Esophagus squamous epithelium (tissue), 5 donors: Measurements from ENCODE around the gene TMEM72. TPM values are rescaled to one million over a fixed set of nuclear protein-coding genes. Genes with fewer than 3 reads are reported as not detected.

Source experiments
- DNase-seq: peaks from one replicate; lab custom pipeline; 2025; lab: John Stamatoyannopoulos, UW
- H3K27ac ChIP-seq, 4 donors: fragments of 200-600 bp; sonication (generic); one replicate each; pipeline ENCODE4 v1.5.1; 2016 to 2019; ENCODE audit warnings: mild to moderate bottlenecking in 1 of 4
- H3K27me3 ChIP-seq, 4 donors: fragments of 200-600 bp; sonication (generic); 1 replicate in 3 of 4; 2 replicates in 1 of 4; pipeline versions ENCODE4 v1.5.1 to v1.6.0; 2017 to 2021; ENCODE audit warnings: antibody characterized with exemption in 1 of 4
- H3K36me3 ChIP-seq, 3 donors: fragments of 200-600 bp; sonication (generic); one replicate each; pipeline ENCODE4 v1.5.1; 2016 to 2019
- H3K4me1 ChIP-seq, 3 donors: fragments of 200-600 bp; sonication (generic); one replicate each; pipeline ENCODE4 v1.5.1; 2017 to 2019
- H3K4me3 ChIP-seq, 4 donors: fragments of 200-600 bp; sonication (generic); 1 replicate in 3 of 4; 2 replicates in 1 of 4; pipeline ENCODE4 v1.5.1; 2016 to 2019; ENCODE audit warnings: mild to moderate bottlenecking in 2 of 4, moderate library complexity in 1 of 4
- H3K9me3 ChIP-seq, 3 donors: fragments of 200-600 bp; sonication (generic); one replicate each; pipeline ENCODE4 v1.5.1; 2016 to 2019
- POLR2A ChIP-seq, 4 donors: fragments of 450-650 bp; IDR thresholded peaks; one replicate each; pipeline ENCODE4 v1.6.1; 2017; ENCODE audit warnings: antibody characterized with exemption in 4 of 4, mild to moderate bottlenecking in 4 of 4, moderate library complexity in 3 of 4
- WGBS, 2 donors: methylation state at CpG; one replicate each; pipeline ENCODE4 v1.1.5; 2018; 5-methylcytosine and 5-hydroxymethylcytosine counted together
- intact Hi-C: fragments of 100-400 bp; cut with DNase I; formaldehyde crosslinking; loops from one replicate; pipeline ENCODE4 v1.15.0; 2022
- total RNA-seq, 4 donors: library from RNA; depleted of rRNA; stranded (reverse); fragments of >200 nt; gene quantifications; one replicate each; pipeline ENCODE4 v1.1.0, GENCODE V29; 2016
- TF ChIP-seq, protein P1 (sequence below), 6 experiments: fragments of 450-650 bp in 4 of 6; fragments of 200-600 bp in 2 of 6; sonication (generic) in 2 of 6; IDR thresholded peaks; one replicate each; pipeline ENCODE4 v1.5.1; 2016 to 2019; ENCODE audit warnings: antibody characterized with exemption in 6 of 6, mild to moderate bottlenecking in 4 of 6, moderate library complexity in 4 of 6
- donor health status: DM: yes; HTN: yes; CAD: no.

TMEM72 gene
- total RNA-seq, 4 donors from 2014 or later = not detected

DNA sequence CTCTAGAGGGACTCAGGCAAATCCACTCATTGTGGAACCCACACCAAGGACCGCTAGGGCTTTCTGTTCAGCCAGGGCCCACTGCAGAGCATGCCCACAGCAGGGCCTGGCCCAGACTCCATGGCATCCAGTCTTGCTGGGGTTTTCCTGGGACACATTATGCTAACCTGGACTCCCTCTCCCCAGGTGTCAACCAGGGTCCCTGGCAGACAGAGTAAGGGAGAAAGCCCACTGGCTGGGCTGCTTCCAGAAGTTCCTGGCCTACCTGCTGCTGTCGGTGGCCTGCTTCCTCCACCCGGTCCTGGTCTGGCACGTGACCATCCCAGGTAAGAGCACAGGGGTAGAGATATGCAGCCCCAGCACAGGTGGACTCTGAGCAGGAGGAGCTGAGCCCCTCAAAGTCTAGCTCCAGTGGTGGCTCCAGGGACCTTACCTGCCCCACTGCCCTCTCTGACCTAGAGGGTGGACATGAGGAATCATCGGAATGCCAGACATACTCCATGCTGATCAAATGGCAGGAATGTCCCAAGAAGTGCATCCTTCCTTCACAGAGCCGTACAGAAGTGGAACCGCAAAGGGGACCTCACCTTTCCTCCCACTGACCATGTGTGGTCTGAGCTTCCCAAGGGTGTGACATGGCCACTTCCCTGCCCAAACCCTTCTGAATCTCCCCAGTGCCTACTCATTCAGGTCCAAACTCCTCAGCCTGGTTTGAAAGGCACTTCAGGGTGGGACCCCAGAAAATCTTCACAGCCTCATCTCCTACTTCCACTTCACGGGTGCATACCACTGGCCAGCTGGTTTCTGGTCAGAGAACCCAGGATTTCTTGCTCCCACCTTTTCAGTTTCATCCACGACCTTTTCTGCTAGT lies 22.5 kb downstream of the TMEM72 start:
- Histone ChIP-seq H3K27ac (no peak overlapping the region), H3K4me3 (no peak overlapping the region), H3K4me1 (peaks cover 0 to 25% (median 10%) of the 10 kb centered on the region in 3 donors), H3K36me3 (no peaks in the 10 kb centered on the region), H3K27me3 (no peaks in the 10 kb centered on the region), H3K9me3 (no peaks in the 10 kb centered on the region)
- intact Hi-C loops = loop anchor here (5.0 kb wide), 1 partner anchor 39 kb away; no protein-coding TSS in a partner anchor
- TF ChIP-seq POLR2A (IDR thresholded peaks at IDR 0.05) = no peak
- TF ChIP-seq, protein P1, sequence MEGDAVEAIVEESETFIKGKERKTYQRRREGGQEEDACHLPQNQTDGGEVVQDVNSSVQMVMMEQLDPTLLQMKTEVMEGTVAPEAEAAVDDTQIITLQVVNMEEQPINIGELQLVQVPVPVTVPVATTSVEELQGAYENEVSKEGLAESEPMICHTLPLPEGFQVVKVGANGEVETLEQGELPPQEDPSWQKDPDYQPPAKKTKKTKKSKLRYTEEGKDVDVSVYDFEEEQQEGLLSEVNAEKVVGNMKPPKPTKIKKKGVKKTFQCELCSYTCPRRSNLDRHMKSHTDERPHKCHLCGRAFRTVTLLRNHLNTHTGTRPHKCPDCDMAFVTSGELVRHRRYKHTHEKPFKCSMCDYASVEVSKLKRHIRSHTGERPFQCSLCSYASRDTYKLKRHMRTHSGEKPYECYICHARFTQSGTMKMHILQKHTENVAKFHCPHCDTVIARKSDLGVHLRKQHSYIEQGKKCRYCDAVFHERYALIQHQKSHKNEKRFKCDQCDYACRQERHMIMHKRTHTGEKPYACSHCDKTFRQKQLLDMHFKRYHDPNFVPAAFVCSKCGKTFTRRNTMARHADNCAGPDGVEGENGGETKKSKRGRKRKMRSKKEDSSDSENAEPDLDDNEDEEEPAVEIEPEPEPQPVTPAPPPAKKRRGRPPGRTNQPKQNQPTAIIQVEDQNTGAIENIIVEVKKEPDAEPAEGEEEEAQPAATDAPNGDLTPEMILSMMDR (IDR thresholded peaks at IDR 0.05) = no peak
- WGBS, 2 donors = 68 to 74% methylated on average over 3 to 5 of the region's 9 CpGs
- DNase-seq = no peak

DNA sequence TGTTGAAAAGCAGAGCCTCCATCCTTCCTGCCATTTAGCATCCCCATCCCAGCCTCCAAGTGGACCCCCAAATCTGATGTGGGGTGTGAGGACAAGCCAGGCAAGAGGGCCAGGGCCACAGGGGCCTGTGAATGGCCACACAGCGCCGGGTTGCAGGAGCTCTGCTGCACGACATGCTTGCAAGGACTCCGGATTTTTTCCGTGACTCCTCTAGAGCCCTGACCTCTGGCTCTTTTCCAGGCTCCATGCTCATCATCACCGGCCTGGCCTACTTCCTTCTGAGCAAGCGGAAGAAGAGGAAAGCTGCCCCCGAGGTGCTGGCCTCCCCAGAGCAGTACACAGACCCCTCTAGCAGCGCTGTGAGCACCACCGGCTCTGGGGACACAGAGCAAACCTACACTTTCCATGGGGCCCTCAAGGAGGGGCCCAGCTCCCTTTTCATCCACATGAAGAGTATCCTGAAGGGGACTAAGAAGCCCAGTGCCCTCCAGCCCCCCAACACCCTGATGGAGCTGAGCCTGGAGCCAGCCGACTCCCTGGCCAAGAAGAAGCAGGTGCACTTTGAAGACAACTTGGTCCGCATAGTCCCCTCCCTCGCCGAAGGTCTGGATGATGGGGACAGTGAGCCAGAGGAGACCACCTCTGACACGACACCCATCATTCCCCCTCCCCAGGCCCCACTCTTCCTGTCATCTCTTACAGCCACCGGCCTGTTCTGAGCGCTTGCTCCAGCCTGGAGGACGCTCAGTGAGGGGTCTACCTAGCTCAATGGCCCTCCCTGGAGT lies 23.5 kb downstream of the TMEM72 start:
- Histone ChIP-seq H3K27ac (peak overlapping the region in 2 of 4 donors; percentile 25 to 43), H3K4me3 (no peak overlapping the region), H3K4me1 (peaks cover 0 to 25% (median 10%) of the 10 kb centered on the region in 3 donors), H3K27me3 (no peaks in the 10 kb centered on the region), H3K9me3 (no peaks in the 10 kb centered on the region), H3K36me3 (no peaks in the 10 kb centered on the region)
- intact Hi-C loops = loop anchor here (5.0 kb wide), 1 partner anchor 38 kb away; no protein-coding TSS in a partner anchor
- no peak for TF ChIP-seq POLR2A (IDR thresholded peaks at IDR 0.05)
- TF ChIP-seq, protein P1 (IDR thresholded peaks at IDR 0.05) = no peak
- no peak for DNase-seq
- WGBS, 2 donors = 82 to 91% methylated on average over 13 to 14 of the region's 18 CpGs

DNA sequence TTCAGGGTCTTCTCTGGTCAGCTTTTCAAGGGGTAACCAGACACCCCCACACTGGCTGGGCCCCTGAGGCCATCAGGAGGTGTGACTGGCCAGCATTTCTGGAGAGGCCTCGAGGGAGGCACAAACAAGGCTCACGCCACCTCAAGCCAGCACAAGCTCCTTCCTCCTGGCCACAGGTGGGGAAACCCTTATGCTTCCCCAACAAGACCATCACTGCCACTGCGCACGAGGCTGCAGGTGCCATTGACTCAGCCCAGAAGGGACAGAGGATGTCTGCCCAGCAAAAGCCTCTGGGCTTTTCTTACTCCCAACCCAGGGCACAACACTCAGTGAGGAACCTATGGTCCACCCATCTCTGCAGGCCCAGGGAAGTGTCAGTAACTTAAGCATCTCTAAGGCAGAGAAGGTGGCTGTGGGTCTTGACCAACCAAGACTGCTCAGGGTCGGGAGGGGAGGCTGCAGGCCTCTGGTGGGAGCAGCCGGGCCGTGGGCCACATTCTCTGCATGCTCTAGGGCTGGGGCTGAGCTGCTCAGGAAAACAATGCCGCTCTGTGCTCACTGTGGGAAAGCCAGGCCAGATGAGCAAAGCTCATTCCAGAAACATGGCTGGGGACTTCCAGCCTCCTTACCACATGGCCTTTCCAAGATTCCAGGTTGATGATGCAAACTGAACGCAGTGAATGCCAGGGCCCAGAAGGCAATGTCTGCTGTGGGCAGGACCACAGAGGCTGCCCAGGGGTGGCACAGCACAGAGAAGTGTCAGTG lies 24.2 kb downstream of the TMEM72 start:
- H3K4me3 ChIP-seq = no peak overlapping the region
- H3K4me1 ChIP-seq = peaks cover 0 to 25% (median 10%) of the 10 kb centered on the region in 3 donors
- no peaks in the 10 kb centered on the region for H3K27me3 ChIP-seq
- no peak for DNase-seq
- no peaks in the 10 kb centered on the region for H3K9me3 ChIP-seq
- 13 to 54% methylated on average over 1 to 4 of the region's 9 CpGs for WGBS, 2 donors
- peak overlapping the region in 2 of 4 donors; percentile 39 to 43 for H3K27ac ChIP-seq
- no peaks in the 10 kb centered on the region for H3K36me3 ChIP-seq
- intact Hi-C loops = no loop called here
- TF ChIP-seq POLR2A (IDR thresholded peaks at IDR 0.05) = no peak
- TF ChIP-seq, protein P1 (IDR thresholded peaks at IDR 0.05) = no peak

DNA sequence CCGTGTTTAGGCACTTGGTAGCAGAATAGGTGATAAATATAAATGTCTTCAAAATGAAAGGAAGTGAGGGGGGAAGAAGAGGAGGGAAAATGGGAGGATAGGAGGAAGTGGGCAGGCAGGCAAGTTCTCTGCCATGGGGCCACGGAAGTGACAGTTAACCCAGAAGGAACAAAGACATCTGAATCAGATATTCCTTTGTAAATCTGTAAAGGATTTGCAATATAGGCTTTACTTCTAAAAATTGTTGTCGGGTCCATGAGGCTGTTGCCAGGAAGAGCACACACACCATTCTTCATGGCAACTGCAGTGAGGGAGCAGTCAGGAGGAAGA lies 24.8 kb downstream of the TMEM72 start:
- Histone ChIP-seq H3K27ac (peak overlapping the region in 3 of 4 donors; percentile 17 to 43 (median 39)), H3K36me3 (no peaks in the 10 kb centered on the region), H3K9me3 (no peaks in the 10 kb centered on the region), H3K4me3 (no peak overlapping the region), H3K4me1 (peaks cover 0 to 25% (median 10%) of the 10 kb centered on the region in 3 donors), H3K27me3 (no peaks in the 10 kb centered on the region)
- 57 to 60% methylated on average over 3 of the region's 3 CpGs for WGBS, 2 donors
- DNase-seq = no peak
- no peak for TF ChIP-seq POLR2A (IDR thresholded peaks at IDR 0.05)
- TF ChIP-seq, protein P1 (IDR thresholded peaks at IDR 0.05) = no peak
- intact Hi-C loops = no loop called here
